HepG2 (cell line): ENCODE measurements around the gene DHX8. TPM values are rescaled to one million over a fixed set of nuclear protein-coding genes. Genes with fewer than 3 reads are reported as not detected.

Source experiments
- BRD4 ChIP-seq: sonication (generic); formaldehyde crosslinking; IDR thresholded peaks from 2 replicates; pipeline ENCODE4 v1.4.0; 2020; ENCODE audit warnings: missing genetic modification reagents
- ELF4 ChIP-seq: sonication (generic); formaldehyde crosslinking; IDR thresholded peaks from 2 replicates; pipeline ENCODE4 v1.5.0; 2020; ENCODE audit warnings: missing genetic modification reagents, mild to moderate bottlenecking, moderate library complexity, borderline replicate concordance
- IKZF4 ChIP-seq: sonication (generic); formaldehyde crosslinking; IDR thresholded peaks from 2 replicates; pipeline ENCODE4 v1.5.1; 2020; ENCODE audit warnings: borderline replicate concordance, mild to moderate bottlenecking, low read depth, missing genetic modification reagents; ENCODE audit errors: not compliant biosample characterization
- KLF9 ChIP-seq: IDR thresholded peaks from 2 replicates; pipeline ENCODE4 v1.6.1; 2016; ENCODE audit warnings: low read depth
- MAFF ChIP-seq: IDR thresholded peaks from 2 replicates; pipeline ENCODE4 v1.6.1; 2011; ENCODE audit warnings: low read depth, low read length, improper control_type of control experiment
- MXD1 ChIP-seq: sonication (generic); formaldehyde crosslinking; IDR thresholded peaks from 2 replicates; pipeline ENCODE4 v1.4.0; 2020; ENCODE audit warnings: mild to moderate bottlenecking, missing genetic modification reagents
- MZF1 ChIP-seq: sonication (generic); formaldehyde crosslinking; IDR thresholded peaks from 2 replicates; pipeline ENCODE4 v1.8.1; 2023; ENCODE audit warnings: mild to moderate bottlenecking, missing genetic modification reagents, borderline replicate concordance
- NR0B2 ChIP-seq: sonication (generic); formaldehyde crosslinking; IDR thresholded peaks from 2 replicates; pipeline ENCODE4 v1.4.0; 2020; ENCODE audit warnings: mild to moderate bottlenecking, missing genetic modification reagents
- POGZ ChIP-seq: sonication (generic); formaldehyde crosslinking; IDR thresholded peaks from 2 replicates; pipeline ENCODE4 v1.4.0; 2020; ENCODE audit warnings: mild to moderate bottlenecking, missing genetic modification reagents
- RNF219 ChIP-seq: sonication (generic); formaldehyde crosslinking; IDR thresholded peaks from 2 replicates; pipeline ENCODE4 v1.5.0; 2020; ENCODE audit warnings: mild to moderate bottlenecking, missing genetic modification reagents
- STAT5B ChIP-seq: sonication (generic); formaldehyde crosslinking; IDR thresholded peaks from 2 replicates; pipeline ENCODE4 v1.4.0; 2020; ENCODE audit warnings: missing genetic modification reagents
- TBP ChIP-seq: sonication (generic); formaldehyde crosslinking; IDR thresholded peaks from 2 replicates; pipeline ENCODE4 v1.5.0; 2020; ENCODE audit warnings: missing genetic modification reagents
- ZBTB33 ChIP-seq: sonication (generic); formaldehyde crosslinking; IDR thresholded peaks from 2 replicates; pipeline ENCODE4 v1.4.0; 2020; ENCODE audit warnings: missing genetic modification reagents
- ZBTB42 ChIP-seq: sonication (generic); formaldehyde crosslinking; IDR thresholded peaks from 2 replicates; pipeline ENCODE4 v1.5.0; 2020; ENCODE audit warnings: mild to moderate bottlenecking, missing genetic modification reagents
- ZNF430 ChIP-seq: sonication (generic); formaldehyde crosslinking; IDR thresholded peaks from 2 replicates; pipeline ENCODE4 v1.9.0; 2021; ENCODE audit warnings: mild to moderate bottlenecking, missing genetic modification reagents
- ZNF503 ChIP-seq: sonication (generic); formaldehyde crosslinking; IDR thresholded peaks from 2 replicates; pipeline ENCODE4 v1.4.0; 2020; ENCODE audit warnings: missing genetic modification reagents
- ZNF580 ChIP-seq: IDR thresholded peaks from 2 replicates; pipeline ENCODE4 v1.6.1; 2016; ENCODE audit warnings: low read depth, borderline replicate concordance
- ZNF691 ChIP-seq: sonication (generic); formaldehyde crosslinking; IDR thresholded peaks from 2 replicates; pipeline ENCODE4 v1.4.0; 2020; ENCODE audit warnings: missing genetic modification reagents, low read depth, mild to moderate bottlenecking, borderline replicate concordance
- polyA plus RNA-seq, 8 experiments: library from polyadenylated mRNA; depleted of rRNA in 3 of 8; stranded (reverse) in 7 of 8; unstranded in 1 of 8; fragments of >200 nt; fragmentation: Illumina TruSeq in 4 of 8; extraction: Trizol in 4 of 8; gene quantifications; 2 replicates each; pipeline versions ENCODE4 v1.2.1 to v1.2.3, GENCODE V29; 2011 to 2016; ENCODE audit warnings: low read depth in 4 of 8, missing spikeins in 1 of 8, mixed read lengths in 1 of 8; ENCODE audit not compliant: insufficient read depth in 1 of 8
- total RNA-seq, 5 experiments: library from RNA; depleted of rRNA; stranded (reverse); fragments of >200 nt; fragmentation: Illumina TruSeq; extraction: Trizol; gene quantifications; 2 replicates each; pipeline ENCODE4 v1.2.3, GENCODE V29; 2016; ENCODE audit warnings: low read depth in 1 of 5

The DHX8 gene
- total and polyA plus RNA-seq, 2 of the 13 experiments (the other 11 are each of a cell fraction or from before 2014, with no cell fraction given): 24.8 to 48.9 TPM

GRCh38 chr17:43483674-43484551 lies at the start of gene DHX8 (continued):
- TF ChIP-seq ZNF503 (CRISPR knock-in tag): peak; percentile 96
- peak; percentile 98 for TF ChIP-seq ZNF580
- peak; percentile 97 for TF ChIP-seq ZNF430 (CRISPR knock-in tag)
- peak; percentile 19 for TF ChIP-seq NR0B2 (CRISPR knock-in tag)
- TF ChIP-seq BRD4 (CRISPR knock-in tag): peak; percentile 70; the same call in 1 of the 2 replicates
- TF ChIP-seq POGZ (CRISPR knock-in tag): peak; percentile 96
- no peak for TF ChIP-seq ZBTB42
- no peak for TF ChIP-seq MZF1 (CRISPR knock-in tag)
- TF ChIP-seq IKZF4: no peak
- TF ChIP-seq ZNF691 (CRISPR knock-in tag): peak; percentile 76
- TF ChIP-seq TBP (CRISPR knock-in tag): peak; percentile 49
- TF ChIP-seq RNF219 (CRISPR knock-in tag): peak; percentile 90; the same call in 1 of the 2 replicates
- TF ChIP-seq MXD1 (CRISPR knock-in tag): no peak; the same call in 1 of the 2 replicates
- TF ChIP-seq KLF9: peak; percentile 77
- peak; percentile 96 for TF ChIP-seq ZBTB33 (CRISPR knock-in tag)
- no peak for TF ChIP-seq MAFF
- TF ChIP-seq STAT5B (CRISPR knock-in tag): no peak
- peak; percentile 96 for TF ChIP-seq ELF4 (CRISPR knock-in tag)
